ENCODE data around the gene AKAP6.

AKAP6 gene

GRCh38 chr14:32595497-32595896 is 266.4 kb downstream of the AKAP6 start:
- no peak for DNase-seq (ENCODE audit: low read depth)
- TF ChIP-seq CTCF (conservative IDR thresholded peaks at IDR 0.05; ENCODE audit: low read depth, low read length) = no peak
- H3K4me3 ChIP-seq (ENCODE audit: low read depth, low read length) = no peak overlapping the region

GRCh38 chr14:32596390-32596789 is 267.3 kb downstream of the AKAP6 start:
- no peak for DNase-seq (ENCODE audit: low read depth)
- TF ChIP-seq CTCF (conservative IDR thresholded peaks at IDR 0.05; ENCODE audit: low read depth, low read length) = no peak
- H3K4me3 ChIP-seq (ENCODE audit: low read depth, low read length) = no peak overlapping the region

- no peak for TF ChIP-seq CTCF (conservative IDR thresholded peaks at IDR 0.05; ENCODE audit: low read depth, low read length)
- DNase-seq (ENCODE audit: low read depth) = no peak
- H3K4me3 ChIP-seq (ENCODE audit: low read depth, low read length) = no peak overlapping the region
These were observed 268.7 kb downstream of the AKAP6 start for GRCh38 chr14:32597771-32598170.

- H3K4me3 ChIP-seq (ENCODE audit: low read depth, low read length) = no peak overlapping the region
- DNase-seq (ENCODE audit: low read depth) = no peak
- TF ChIP-seq CTCF (conservative IDR thresholded peaks at IDR 0.05; ENCODE audit: low read depth, low read length) = no peak
These were observed 272.0 kb downstream of the AKAP6 start for GRCh38 chr14:32601069-32601468.

- no peak for DNase-seq (ENCODE audit: low read depth)
- no peak overlapping the region for H3K4me3 ChIP-seq (ENCODE audit: low read depth, low read length)
- TF ChIP-seq CTCF (conservative IDR thresholded peaks at IDR 0.05; ENCODE audit: low read depth, low read length) = no peak
These were observed 272.8 kb downstream of the AKAP6 start for GRCh38 chr14:32601906-32602305.

GRCh38 chr14:32602699-32603098 is 273.6 kb downstream of the AKAP6 start:
- no peak for TF ChIP-seq CTCF (conservative IDR thresholded peaks at IDR 0.05; ENCODE audit: low read depth, low read length)
- no peak for DNase-seq (ENCODE audit: low read depth)

GRCh38 chr14:32603992-32604565 is 275.0 kb downstream of the AKAP6 start:
- no peak overlapping the region for H3K4me3 ChIP-seq (ENCODE audit: low read depth, low read length)
- no peak for TF ChIP-seq CTCF (conservative IDR thresholded peaks at IDR 0.05; ENCODE audit: low read depth, low read length)
- no peak for DNase-seq (ENCODE audit: low read depth)

More at GRCh38 chr14:32602699-32603098, 273.6 kb downstream of the AKAP6 start:
- no peak overlapping the region for H3K4me3 ChIP-seq (ENCODE audit: low read depth, low read length)

Measured in choroid plexus epithelial cell (primary cell).